Large intestine (tissue), 3 donors: ENCODE results near the gene ELMOD1. TPM values are rescaled to one million over a fixed set of nuclear protein-coding genes. Genes with fewer than 3 reads are reported as not detected.

Experiments used
- DNase-seq, 2 donors: peaks; one replicate each; pipeline versions ENCODE4 v3.0.0 to v3.0.0-alpha.2; 2013
- H3K27ac ChIP-seq: one replicate; pipeline ENCODE4 v1.5.1; 2013; ENCODE audit warnings: low read length
- H3K27me3 ChIP-seq: 2 replicates; pipeline ENCODE4 v1.6.1; 2013; ENCODE audit warnings: low read length; ENCODE audit not compliant: control insufficient read depth, insufficient read depth
- H3K36me3 ChIP-seq: 2 replicates; pipeline ENCODE4 v1.6.1; 2013; ENCODE audit warnings: low read length; ENCODE audit not compliant: control insufficient read depth, insufficient read depth
- H3K4me1 ChIP-seq: one replicate; pipeline ENCODE4 v1.6.1; 2013; ENCODE audit warnings: low read length; ENCODE audit not compliant: control insufficient read depth, insufficient read depth
- H3K4me3 ChIP-seq: one replicate; pipeline ENCODE4 v1.5.1; 2013; ENCODE audit warnings: low read length
- H3K9me3 ChIP-seq: one replicate; pipeline ENCODE4 v1.6.1; 2013; ENCODE audit warnings: mild to moderate bottlenecking, low read depth, low read length, moderate library complexity; ENCODE audit not compliant: control insufficient read depth
- WGBS: methylation state at CpG from one replicate; pipeline ENCODE4 v1.1.5; 2013; ENCODE audit warnings: low lambda C conversion rate; ENCODE audit not compliant: insufficient coverage; 5-methylcytosine and 5-hydroxymethylcytosine counted together
- polyA plus RNA-seq: library from polyadenylated mRNA; unstranded; fragments of 120-200 nt; gene quantifications from one replicate; pipeline ENCODE4 v1.2.1, GENCODE V29; 2013

ELMOD1 gene
- polyA plus RNA-seq, 1 donor = 0.43 TPM

DNA sequence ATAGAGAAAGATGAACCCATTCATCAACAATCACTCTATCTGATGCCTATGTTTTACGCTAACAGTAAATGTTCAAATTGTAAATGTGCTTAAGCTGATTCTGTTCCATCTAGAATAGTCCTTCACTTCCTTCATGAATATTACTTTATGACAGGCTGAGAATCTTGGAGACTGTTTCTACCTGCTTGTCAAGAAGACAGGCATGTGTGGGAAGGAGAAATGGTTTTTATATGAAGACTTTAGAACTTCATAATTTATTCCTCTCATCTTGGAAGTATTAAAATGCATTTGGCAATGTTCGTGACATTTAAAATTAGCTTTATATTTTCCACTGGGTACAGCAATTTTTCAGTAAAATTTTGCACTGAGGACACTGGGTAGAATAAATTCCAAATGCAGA lies 41.0 kb downstream of the ELMOD1 start:
- Histone ChIP-seq H3K4me1 (no peaks in the 10 kb centered on the region), H3K27ac (no peak overlapping the region), H3K27me3 (peaks cover 2% of the 10 kb centered on the region), H3K4me3 (no peak overlapping the region), H3K9me3 (no peaks in the 10 kb centered on the region), H3K36me3 (no peaks in the 10 kb centered on the region)
- WGBS = 100% methylated on average over 1 of the region's 2 CpGs
- no peak for DNase-seq

- no peak for DNase-seq
- Histone ChIP-seq H3K9me3 (no peaks in the 10 kb centered on the region), H3K4me3 (no peak overlapping the region), H3K27me3 (no peaks in the 10 kb centered on the region), H3K4me1 (no peaks in the 10 kb centered on the region), H3K27ac (no peak overlapping the region), H3K36me3 (no peaks in the 10 kb centered on the region)
- WGBS = 100% methylated on average over 2 of the region's 2 CpGs
Observed at GRCh38 chr11:107646783-107647182, 55.8 kb downstream of the ELMOD1 start.

DNA sequence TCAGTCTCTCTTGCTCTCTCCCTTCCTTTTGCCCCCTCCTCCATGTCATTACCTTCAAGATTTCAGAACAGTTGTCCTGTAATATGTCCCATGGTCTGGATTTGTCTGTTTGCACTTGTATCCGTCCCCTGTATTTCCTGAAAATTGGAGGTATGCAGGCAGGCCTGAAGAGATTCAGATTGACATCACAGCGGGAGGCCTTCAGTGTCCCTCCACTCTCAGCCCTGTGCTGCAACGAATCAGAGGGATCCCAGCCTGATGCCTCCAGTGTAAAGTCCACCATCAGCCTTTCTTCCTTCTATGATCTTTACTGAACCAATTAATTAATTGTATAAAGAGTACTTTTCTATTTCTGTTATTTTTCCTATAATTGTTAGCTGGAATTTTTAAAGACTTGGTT lies 57.3 kb downstream of the ELMOD1 start:
- no peaks in the 10 kb centered on the region for H3K36me3 ChIP-seq
- peaks cover 2% of the 10 kb centered on the region for H3K27me3 ChIP-seq
- H3K4me3 ChIP-seq = no peak overlapping the region
- H3K9me3 ChIP-seq = no peaks in the 10 kb centered on the region
- no peak for DNase-seq
- no peaks in the 10 kb centered on the region for H3K4me1 ChIP-seq
- 80% methylated on average over 1 of the region's 3 CpGs for WGBS
- no peak overlapping the region for H3K27ac ChIP-seq

GRCh38 chr11:107651672-107652071 lies 60.7 kb downstream of the ELMOD1 start:
- no peaks in the 10 kb centered on the region for H3K9me3 ChIP-seq
- peaks cover 2% of the 10 kb centered on the region for H3K27me3 ChIP-seq
- no peaks in the 10 kb centered on the region for H3K36me3 ChIP-seq
- no peak overlapping the region for H3K27ac ChIP-seq
- no peak for DNase-seq
- no peaks in the 10 kb centered on the region for H3K4me1 ChIP-seq
- 100% methylated on average over 1 of the region's 4 CpGs for WGBS
- no peak overlapping the region for H3K4me3 ChIP-seq

- no peaks in the 10 kb centered on the region for H3K9me3 ChIP-seq
- H3K4me3 ChIP-seq = no peak overlapping the region
Observed at GRCh38 chr11:107653076-107653475, 62.1 kb downstream of the ELMOD1 start.

DNA sequence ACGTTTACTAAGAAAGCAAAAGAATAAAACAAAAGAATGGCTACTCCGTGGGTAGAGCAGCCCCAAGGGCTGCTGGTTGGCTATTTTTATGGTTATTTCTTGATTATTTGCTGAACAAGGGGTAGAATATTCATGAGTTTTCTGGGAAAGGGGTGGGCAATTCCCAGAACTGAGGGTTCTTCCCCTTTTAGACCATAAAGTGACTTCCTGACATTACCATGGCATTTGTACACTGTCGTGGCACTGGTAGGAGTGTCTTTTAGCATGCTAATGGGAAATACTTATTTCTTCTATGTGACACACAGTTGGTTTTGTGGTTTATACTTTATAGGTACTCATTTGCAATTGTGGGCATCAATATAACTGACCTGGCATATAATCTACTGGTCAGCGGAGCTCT lies 64.7 kb downstream of the ELMOD1 start:
- H3K9me3 ChIP-seq = no peaks in the 10 kb centered on the region
- WGBS = 60% methylated on average over 1 of the region's 4 CpGs
- no peaks in the 10 kb centered on the region for H3K36me3 ChIP-seq
- H3K4me3 ChIP-seq = no peak overlapping the region
- DNase-seq = no peak
- no peaks in the 10 kb centered on the region for H3K4me1 ChIP-seq
- H3K27ac ChIP-seq = no peak overlapping the region
- peaks cover 2% of the 10 kb centered on the region for H3K27me3 ChIP-seq

More at GRCh38 chr11:107653076-107653475, 62.1 kb downstream of the ELMOD1 start:
- DNase-seq = no peak
- no peak overlapping the region for H3K27ac ChIP-seq
- H3K27me3 ChIP-seq = peaks cover 2% of the 10 kb centered on the region
- WGBS = 100% methylated on average over 1 of the region's 1 CpG
- H3K4me1 ChIP-seq = no peaks in the 10 kb centered on the region
- no peaks in the 10 kb centered on the region for H3K36me3 ChIP-seq

DNA sequence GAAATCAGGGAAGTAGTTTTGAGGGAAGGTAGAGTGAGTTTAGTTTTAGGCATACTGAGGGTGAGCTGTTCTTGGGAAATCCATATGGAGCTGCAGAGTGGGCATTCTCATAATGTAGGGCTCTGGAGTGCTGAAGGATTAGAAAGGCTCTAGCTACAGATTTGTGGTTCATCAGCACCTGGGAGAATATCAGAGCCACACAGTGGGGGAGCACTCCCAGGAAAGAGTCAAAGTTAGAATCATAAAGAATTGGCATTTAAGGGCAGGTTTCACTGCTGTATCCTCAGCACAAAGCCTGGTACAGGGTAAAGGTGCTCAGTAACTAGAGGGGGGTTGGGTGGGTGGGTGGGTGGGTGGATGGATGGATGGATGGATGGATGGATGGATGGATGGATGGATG lies 68.4 kb downstream of the ELMOD1 start:
- DNase-seq = no peak
- Histone ChIP-seq H3K4me1 (no peaks in the 10 kb centered on the region), H3K27me3 (no peaks in the 10 kb centered on the region), H3K27ac (no peak overlapping the region), H3K4me3 (no peak overlapping the region), H3K36me3 (no peaks in the 10 kb centered on the region), H3K9me3 (no peaks in the 10 kb centered on the region)

- Histone ChIP-seq H3K36me3 (no peaks in the 10 kb centered on the region), H3K27me3 (no peaks in the 10 kb centered on the region), H3K9me3 (no peaks in the 10 kb centered on the region), H3K4me3 (no peak overlapping the region), H3K27ac (no peak overlapping the region), H3K4me1 (no peaks in the 10 kb centered on the region)
- WGBS = 100% methylated on average over 1 of the region's 3 CpGs
- DNase-seq = no peak
Observed at GRCh38 chr11:107660066-107660465, 69.1 kb downstream of the ELMOD1 start.

- WGBS = no CpG with 5 or more reads among the region's 1 CpG
- Histone ChIP-seq H3K27me3 (no peaks in the 10 kb centered on the region), H3K36me3 (no peaks in the 10 kb centered on the region), H3K27ac (no peak overlapping the region), H3K4me3 (no peak overlapping the region), H3K9me3 (no peaks in the 10 kb centered on the region), H3K4me1 (no peaks in the 10 kb centered on the region)
- DNase-seq = no peak
Observed at GRCh38 chr11:107661656-107662055, 70.7 kb downstream of the ELMOD1 start.

- WGBS = 86% methylated on average over 4 of the region's 10 CpGs
- H3K4me3 ChIP-seq = no peak overlapping the region
- H3K4me1 ChIP-seq = no peaks in the 10 kb centered on the region
- H3K9me3 ChIP-seq = no peaks in the 10 kb centered on the region
- H3K36me3 ChIP-seq = no peaks in the 10 kb centered on the region
- no peak overlapping the region for H3K27ac ChIP-seq
- peaks cover 3% of the 10 kb centered on the region for H3K27me3 ChIP-seq
- no peak for DNase-seq
Observed at GRCh38 chr11:107665018-107665417, 74.1 kb downstream of the ELMOD1 start.

- DNase-seq = no peak
- H3K27ac ChIP-seq = no peak overlapping the region
- no peaks in the 10 kb centered on the region for H3K4me1 ChIP-seq
- peaks cover 6% of the 10 kb centered on the region for H3K27me3 ChIP-seq
- H3K36me3 ChIP-seq = no peaks in the 10 kb centered on the region
- WGBS = 60% methylated on average over 2 of the region's 8 CpGs
- no peak overlapping the region for H3K4me3 ChIP-seq
- H3K9me3 ChIP-seq = no peaks in the 10 kb centered on the region
Observed at GRCh38 chr11:107666911-107667613, 76.1 kb downstream of the ELMOD1 start.
